Measurements from ENCODE around the gene CCDC160.

DNA sequence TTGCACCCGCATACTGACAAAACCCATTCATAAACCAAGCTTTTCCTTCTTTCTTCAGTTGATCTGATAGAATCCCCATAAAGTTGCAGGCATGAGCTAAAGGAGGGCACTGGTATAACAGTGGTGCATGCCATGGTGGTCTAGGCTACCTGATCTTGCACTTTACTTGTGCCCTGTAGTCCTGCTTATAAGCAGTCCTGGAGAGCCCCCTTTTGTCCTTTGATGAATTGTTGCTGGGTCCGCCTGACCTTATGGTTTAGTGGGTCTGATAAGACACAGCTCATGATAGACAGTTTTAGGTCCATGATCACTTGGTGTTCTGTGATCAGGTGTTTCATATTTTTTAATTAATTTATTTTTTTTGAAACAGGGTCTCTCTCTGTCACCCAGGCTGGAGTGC is 19.7 kb downstream of the CCDC160 start:
- TF ChIP-seq, protein P1, sequence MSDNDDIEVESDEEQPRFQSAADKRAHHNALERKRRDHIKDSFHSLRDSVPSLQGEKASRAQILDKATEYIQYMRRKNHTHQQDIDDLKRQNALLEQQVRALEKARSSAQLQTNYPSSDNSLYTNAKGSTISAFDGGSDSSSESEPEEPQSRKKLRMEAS (IDR thresholded peaks at IDR 0.05) = no peak
- TF ChIP-seq EP300 (IDR thresholded peaks at IDR 0.05; ENCODE audit: borderline replicate concordance) (no peak), FOXM1 (IDR thresholded peaks at IDR 0.05; ENCODE audit: borderline replicate concordance, low read depth) (no peak), EGR1 (IDR thresholded peaks at IDR 0.05) (no peak), YY1 (IDR thresholded peaks at IDR 0.05; ENCODE audit: low read depth) (no peak), CEBPB (IDR thresholded peaks at IDR 0.05) (no peak)
- TF ChIP-seq, protein P2, sequence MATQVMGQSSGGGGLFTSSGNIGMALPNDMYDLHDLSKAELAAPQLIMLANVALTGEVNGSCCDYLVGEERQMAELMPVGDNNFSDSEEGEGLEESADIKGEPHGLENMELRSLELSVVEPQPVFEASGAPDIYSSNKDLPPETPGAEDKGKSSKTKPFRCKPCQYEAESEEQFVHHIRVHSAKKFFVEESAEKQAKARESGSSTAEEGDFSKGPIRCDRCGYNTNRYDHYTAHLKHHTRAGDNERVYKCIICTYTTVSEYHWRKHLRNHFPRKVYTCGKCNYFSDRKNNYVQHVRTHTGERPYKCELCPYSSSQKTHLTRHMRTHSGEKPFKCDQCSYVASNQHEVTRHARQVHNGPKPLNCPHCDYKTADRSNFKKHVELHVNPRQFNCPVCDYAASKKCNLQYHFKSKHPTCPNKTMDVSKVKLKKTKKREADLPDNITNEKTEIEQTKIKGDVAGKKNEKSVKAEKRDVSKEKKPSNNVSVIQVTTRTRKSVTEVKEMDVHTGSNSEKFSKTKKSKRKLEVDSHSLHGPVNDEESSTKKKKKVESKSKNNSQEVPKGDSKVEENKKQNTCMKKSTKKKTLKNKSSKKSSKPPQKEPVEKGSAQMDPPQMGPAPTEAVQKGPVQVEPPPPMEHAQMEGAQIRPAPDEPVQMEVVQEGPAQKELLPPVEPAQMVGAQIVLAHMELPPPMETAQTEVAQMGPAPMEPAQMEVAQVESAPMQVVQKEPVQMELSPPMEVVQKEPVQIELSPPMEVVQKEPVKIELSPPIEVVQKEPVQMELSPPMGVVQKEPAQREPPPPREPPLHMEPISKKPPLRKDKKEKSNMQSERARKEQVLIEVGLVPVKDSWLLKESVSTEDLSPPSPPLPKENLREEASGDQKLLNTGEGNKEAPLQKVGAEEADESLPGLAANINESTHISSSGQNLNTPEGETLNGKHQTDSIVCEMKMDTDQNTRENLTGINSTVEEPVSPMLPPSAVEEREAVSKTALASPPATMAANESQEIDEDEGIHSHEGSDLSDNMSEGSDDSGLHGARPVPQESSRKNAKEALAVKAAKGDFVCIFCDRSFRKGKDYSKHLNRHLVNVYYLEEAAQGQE (IDR thresholded peaks at IDR 0.05; ENCODE audit: low read depth) = no peak
